IPS-NIHi7 (cell line): ENCODE results near the gene TMEM255B.
A peak's percentile ranks its signal among the peaks of the same experiment; 100 is the strongest.
"Not testable (repeated sequence)": the region's sequence is repeated elsewhere in the genome, so short reads cannot be mapped to it uniquely, and the experiment has no call there.

Experiments used
- DNase-seq: peaks from one replicate; pipeline ENCODE4 v3.0.0; 2012; ENCODE audit warnings: mixed read lengths; ENCODE audit errors: extremely low spot score

The TMEM255B gene

DNA sequence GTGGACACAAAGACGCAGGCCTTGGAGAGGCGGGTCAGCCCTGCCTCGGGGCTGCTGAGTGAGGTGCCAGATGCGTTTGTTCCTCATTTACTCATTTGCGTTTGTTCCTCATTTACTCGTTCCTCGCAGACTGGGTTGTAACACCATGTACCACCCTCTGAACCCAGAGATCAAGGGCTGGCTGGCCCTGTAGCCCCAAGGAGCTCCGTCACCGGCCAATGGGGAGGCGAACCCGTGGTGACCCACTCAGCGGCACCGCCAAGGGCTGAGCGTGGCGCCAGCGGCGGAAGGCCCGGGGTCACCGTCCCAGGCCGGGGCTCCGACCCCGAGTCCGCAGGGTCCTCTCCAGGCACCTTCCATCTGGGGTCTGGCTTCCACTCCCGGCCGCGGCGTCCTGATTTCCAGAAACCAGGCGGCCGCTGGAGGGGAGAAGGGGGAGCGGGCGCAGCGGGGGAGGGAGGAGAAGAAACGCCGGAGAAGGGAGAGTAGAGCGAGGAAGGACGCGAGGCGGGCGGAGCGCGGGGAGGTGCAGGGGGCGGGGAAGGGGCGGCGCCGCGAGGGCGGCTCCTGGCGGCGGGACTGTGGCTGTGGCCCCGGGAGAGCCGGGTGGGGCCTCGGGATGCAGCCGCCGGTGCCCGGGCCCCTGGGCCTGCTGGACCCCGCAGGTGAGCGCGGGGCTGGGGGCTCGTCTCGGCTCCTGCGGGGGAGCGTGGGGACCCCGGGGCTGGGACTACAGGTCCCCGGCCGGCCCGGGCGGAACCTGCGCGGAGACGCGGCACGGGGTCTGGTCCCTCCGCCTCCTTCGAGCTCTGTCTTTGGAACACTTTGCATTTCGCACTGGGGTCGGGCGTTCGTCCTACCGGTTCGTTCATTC, at the start of gene TMEM255B:
TSS of gene TMEM255B (plus strand) at position 576 of the 874 bp plus-strand sequence. CDS start at position 620, 44 bp downstream.
- DNase-seq: peak; percentile 98

- no peak for DNase-seq
Observed at GRCh38 chr13:113722921-113723320, 36.1 kb upstream of the TMEM255B start.

- DNase-seq: no peak
Observed at GRCh38 chr13:113723410-113724015, 35.5 kb upstream of the TMEM255B start.

DNA sequence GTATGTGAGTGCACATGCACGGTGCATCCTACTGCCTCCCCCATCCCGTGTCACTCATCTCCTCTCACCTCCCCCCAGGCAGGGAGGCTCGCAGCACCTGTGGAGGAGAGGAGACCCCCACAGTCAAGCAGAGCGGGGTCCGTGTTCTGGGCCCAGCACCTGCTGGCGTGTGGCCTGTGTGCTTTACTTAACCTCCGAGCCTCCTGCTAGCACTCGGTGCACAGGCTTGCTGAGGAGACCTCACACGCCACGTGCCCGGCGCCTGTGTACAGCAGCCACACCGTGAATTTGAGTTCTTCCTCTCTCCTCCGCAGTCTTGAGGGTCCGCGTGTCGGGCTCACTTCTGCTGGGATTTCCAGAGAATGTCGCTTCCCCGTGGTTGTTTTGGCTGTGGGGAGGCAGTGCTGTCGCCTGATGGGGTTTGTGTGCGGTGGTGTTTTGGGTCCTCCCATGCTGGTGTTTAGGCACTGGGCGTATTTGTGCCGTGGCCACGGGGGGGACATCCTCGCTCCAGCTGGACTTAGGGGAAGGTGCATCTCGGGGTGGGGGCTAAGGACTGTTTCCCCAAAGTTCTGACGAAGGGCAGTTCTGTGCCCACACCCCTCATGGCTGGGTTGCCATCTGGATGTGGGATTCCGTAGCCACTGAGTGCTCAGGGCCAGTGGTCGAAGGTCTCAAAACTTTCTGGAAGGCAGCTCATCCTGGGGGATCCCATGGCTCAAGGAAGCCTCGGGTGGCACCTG, 34.8 kb upstream of the TMEM255B start:
- DNase-seq: no peak

GRCh38 chr13:113724780-113725315, 34.2 kb upstream of the TMEM255B start:
- DNase-seq: peak; percentile 84

- not testable (repeated sequence) for DNase-seq
Observed at GRCh38 chr13:113725329-113726105, 33.5 kb upstream of the TMEM255B start.

DNA sequence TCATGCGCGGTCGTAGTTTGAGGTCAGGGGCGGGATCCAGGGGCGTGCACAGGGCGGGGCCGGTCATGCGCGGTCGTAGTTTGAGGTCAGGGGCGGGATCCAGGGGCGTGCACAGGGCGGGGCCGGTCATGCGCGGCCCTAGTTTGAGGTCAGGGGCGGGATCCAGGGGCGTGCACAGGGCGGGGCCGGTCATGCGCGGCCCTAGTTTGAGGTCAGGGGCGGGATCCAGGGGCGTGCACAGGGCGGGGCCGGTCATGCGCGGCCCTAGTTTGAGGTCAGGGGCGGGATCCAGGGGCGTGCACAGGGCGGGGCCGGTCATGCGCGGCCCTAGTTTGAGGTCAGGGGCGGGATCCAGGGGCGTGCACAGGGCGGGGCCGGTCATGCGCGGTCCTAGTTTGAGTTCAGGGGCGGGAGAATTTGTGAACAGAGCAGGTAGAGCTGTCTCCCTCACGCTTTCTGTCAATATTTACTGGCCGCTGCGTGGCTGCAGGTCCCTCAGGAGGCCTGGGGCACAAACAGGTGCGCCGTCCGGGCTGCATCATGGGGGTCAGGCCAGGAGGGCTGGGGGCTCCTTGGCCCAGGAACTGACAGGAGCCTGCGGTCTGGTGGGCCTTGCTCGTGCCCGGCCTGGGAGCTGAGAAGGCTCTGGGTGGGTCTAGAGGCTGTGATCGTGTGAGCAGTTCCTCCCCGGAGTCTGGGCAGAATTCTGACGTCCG, 32.8 kb upstream of the TMEM255B start:
- DNase-seq: not testable (repeated sequence)

DNA sequence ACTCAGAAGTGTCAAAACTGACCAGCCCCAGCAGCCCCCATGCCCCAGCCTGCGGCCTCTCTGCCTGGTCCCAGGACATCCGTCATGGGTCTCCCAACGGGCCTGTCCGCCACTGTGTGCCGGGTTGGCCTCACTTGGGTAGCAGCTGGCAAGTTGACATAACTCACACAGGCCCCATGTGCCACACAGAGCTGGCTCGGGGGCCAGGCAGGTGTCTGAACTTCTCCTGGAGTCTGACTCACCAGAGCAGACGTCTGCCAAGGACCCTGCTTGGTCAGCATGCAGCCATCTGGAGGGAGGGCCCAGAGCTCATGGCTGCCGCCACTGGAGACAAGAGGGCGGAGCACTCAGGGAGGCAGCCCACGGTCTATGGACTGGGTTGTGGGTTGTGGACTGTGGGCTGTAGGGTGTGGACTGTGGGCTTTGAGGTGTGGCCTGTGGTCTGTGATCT, 32.0 kb upstream of the TMEM255B start:
- no peak for DNase-seq

GRCh38 chr13:113728571-113729054, 30.4 kb upstream of the TMEM255B start:
- no peak for DNase-seq

DNA sequence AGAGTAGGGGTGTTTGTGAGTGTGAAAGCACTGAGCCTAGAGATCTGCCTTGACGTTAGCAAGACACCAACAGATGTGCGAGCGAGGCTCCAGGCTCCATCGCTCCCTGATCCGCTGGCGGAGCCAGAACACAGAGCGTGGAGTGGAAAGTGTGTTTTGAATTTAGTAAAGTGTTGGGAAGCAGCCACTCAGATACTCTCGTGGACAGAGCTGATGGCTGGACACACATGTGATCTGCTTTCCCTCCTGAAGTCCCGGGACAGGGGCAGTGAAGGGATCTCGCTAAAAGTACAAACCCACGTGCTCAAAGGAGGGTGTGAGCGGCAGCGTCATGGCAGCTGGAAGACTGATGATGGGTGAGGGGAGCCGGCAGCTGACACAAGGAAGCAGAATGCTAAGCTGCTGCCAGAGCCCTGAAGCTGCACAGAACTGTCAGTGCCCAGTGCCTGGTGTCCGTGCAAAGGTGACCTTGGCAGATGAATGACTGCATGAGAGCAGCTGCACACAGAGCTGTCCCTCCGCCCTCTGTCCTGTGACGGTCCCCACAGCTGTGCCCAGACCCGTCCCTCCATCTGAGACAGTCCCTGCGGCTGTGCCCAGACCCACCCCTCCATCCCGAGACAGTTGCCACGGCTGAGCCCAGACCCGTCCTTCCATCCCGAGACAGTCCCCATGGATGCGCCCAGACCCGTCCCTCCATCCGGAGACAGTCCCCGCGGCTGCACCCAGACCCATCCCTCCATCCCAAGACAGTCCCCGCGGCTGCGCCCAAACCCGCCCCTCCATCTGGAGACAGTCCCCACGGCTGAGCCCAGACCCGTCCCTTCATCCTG, 29.6 kb upstream of the TMEM255B start:
- DNase-seq: no peak

GRCh38 chr13:113730258-113730691, 28.8 kb upstream of the TMEM255B start:
- no peak for DNase-seq

- no peak for DNase-seq
Observed at GRCh38 chr13:113730831-113731191, 28.2 kb upstream of the TMEM255B start.

DNA sequence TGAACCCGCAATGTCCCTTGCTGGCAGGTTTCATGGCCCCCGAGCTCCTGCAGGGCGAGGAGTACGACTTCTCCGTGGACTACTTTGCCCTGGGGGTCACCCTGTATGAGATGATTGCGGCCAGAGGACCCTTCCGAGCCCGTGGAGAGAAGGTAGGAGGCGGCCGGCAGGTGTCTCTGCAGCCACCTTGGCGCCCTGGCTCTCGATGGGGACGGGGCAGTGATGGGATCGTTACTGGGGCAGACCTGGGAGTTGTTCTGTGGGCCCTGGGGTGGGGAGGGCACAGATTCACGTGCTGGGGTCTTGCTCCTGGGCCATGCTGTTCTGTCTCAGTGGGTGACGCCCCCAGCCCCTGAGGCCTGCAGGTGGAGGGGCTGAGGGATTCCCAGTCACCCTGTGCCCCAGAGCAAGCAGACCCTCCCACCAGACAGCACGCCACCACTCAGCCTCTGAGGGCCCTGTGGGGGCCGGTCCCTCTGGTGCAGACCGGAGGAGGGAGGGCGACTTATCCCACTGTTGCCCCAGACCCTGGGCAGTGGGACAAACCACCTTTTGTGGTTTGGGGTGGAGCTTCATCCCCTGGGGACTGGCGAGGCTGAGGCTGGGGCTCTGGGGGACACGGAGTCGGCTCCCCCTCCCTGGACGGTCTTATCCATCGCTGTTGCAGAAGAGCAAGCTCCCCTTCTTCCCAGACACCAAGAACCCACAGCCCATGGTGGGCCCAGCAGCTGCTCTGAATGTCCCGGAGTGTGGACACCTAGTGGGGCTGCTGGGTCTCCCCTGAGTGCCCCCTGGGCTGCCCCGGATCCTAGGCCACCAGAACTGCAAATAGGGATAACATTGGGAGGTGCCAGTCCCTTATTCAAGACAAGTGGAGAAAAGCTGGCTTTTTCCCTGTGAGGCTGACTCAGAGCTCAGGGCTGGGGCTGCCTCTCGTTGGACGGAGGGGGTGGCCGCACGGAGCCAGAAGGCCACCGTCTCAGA, 27.5 kb upstream of the TMEM255B start:
- no peak for DNase-seq

- no peak for DNase-seq
Observed at GRCh38 chr13:113732176-113732960, 26.7 kb upstream of the TMEM255B start.

- DNase-seq: no peak
Observed at GRCh38 chr13:113732961-113733950, 25.8 kb upstream of the TMEM255B start.
